Measurements from ENCODE around the gene TMEM184A.

Gene TMEM184A

GRCh38 chr7:1555813-1556543 is at the start of gene TMEM184A:
Gene TMEM184A, minus strand, starts transcription at chr7:1556205. Its CDS starts 721 bp downstream, at chr7:1555484.
- H3K4me3 ChIP-seq (ENCODE audit: low read depth, low read length), result peak within 1 kb of the TSS; percentile 42; the same call in 1 of the 2 replicates
- H3K4me1 ChIP-seq (ENCODE audit: control insufficient read depth, insufficient read depth, low read length), result peaks cover 29% of the 10 kb centered on the region
- peak within 1 kb of the TSS; percentile 64 for H3K27ac ChIP-seq (ENCODE audit: low read depth, low read length)

DNA sequence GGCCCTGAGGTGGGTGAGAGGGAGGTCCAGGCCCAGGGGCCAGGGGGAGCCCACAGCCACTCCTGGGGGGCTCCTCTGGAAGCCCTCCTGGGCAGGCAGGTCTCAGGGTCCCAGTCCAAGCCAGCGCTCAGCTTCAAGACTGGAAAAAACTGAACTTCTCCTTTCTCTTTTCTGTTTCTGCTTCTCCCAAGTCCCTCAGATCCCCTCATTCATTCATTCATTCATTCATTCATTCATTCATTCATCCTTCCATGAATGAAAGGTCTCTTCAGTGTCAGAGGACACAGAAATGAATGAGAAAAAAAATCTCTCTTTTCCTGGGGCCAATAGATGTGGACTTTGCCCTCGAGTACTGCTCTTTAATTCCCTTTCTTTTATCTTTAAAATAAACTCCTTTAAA is 48.4 kb upstream of the TMEM184A start:
- Histone ChIP-seq H3K9me3 (ENCODE audit: control insufficient read depth, insufficient read depth, low read depth, low read length) (no peaks in the 10 kb centered on the region), H3K4me3 (ENCODE audit: low read depth, low read length) (no peak overlapping the region), H3K36me3 (ENCODE audit: control insufficient read depth, insufficient read depth, low read length) (no peaks in the 10 kb centered on the region), H3K9ac (ENCODE audit: low read length) (no peak overlapping the region), H3K27me3 (ENCODE audit: control insufficient read depth, insufficient read depth, low read length) (no peaks in the 10 kb centered on the region), H3K27ac (ENCODE audit: low read depth, low read length) (no peak overlapping the region), H3K4me1 (ENCODE audit: control insufficient read depth, insufficient read depth, low read length) (peaks cover 6% of the 10 kb centered on the region)

More at GRCh38 chr7:1555813-1556543, at the start of gene TMEM184A:
- no peaks in the 10 kb centered on the region for H3K27me3 ChIP-seq (ENCODE audit: control insufficient read depth, insufficient read depth, low read length)
- H3K9ac ChIP-seq (ENCODE audit: low read length), result peak within 1 kb of the TSS; percentile 68
- no peaks in the 10 kb centered on the region for H3K9me3 ChIP-seq (ENCODE audit: control insufficient read depth, insufficient read depth, low read depth, low read length)
- H3K36me3 ChIP-seq (ENCODE audit: control insufficient read depth, insufficient read depth, low read length), result no peaks in the 10 kb centered on the region

GRCh38 chr7:1603346-1604225 is 47.6 kb upstream of the TMEM184A start:
- H3K27ac ChIP-seq (ENCODE audit: low read depth, low read length), result no peak overlapping the region
- H3K9me3 ChIP-seq (ENCODE audit: control insufficient read depth, insufficient read depth, low read depth, low read length), result no peaks in the 10 kb centered on the region
- no peaks in the 10 kb centered on the region for H3K27me3 ChIP-seq (ENCODE audit: control insufficient read depth, insufficient read depth, low read length)
- H3K36me3 ChIP-seq (ENCODE audit: control insufficient read depth, insufficient read depth, low read length), result no peaks in the 10 kb centered on the region
- H3K4me1 ChIP-seq (ENCODE audit: control insufficient read depth, insufficient read depth, low read length), result peaks cover 6% of the 10 kb centered on the region
- no peak overlapping the region for H3K9ac ChIP-seq (ENCODE audit: low read length)
- H3K4me3 ChIP-seq (ENCODE audit: low read depth, low read length), result no peak overlapping the region

DNA sequence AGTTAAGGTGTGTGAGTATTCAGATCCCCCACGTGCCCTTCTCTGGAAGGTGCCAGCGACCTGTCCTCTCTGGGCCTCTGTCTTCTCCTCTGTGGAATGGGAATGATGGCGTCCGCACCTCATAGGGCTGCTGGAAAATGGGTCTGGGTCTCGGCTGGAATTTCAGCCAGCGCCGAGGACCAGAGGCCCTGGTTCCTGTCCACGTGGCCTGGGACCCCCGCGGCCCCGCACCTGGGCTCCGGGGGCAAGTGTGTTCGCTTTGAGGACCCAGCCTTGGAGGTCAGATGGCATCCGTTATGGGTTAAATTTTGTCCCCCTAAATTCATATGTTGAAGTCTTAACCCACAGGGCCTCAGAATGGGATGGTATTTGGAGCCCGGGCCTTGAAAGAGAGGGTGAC is 46.4 kb upstream of the TMEM184A start:
- no peak overlapping the region for H3K27ac ChIP-seq (ENCODE audit: low read depth, low read length)
- no peaks in the 10 kb centered on the region for H3K27me3 ChIP-seq (ENCODE audit: control insufficient read depth, insufficient read depth, low read length)

DNA sequence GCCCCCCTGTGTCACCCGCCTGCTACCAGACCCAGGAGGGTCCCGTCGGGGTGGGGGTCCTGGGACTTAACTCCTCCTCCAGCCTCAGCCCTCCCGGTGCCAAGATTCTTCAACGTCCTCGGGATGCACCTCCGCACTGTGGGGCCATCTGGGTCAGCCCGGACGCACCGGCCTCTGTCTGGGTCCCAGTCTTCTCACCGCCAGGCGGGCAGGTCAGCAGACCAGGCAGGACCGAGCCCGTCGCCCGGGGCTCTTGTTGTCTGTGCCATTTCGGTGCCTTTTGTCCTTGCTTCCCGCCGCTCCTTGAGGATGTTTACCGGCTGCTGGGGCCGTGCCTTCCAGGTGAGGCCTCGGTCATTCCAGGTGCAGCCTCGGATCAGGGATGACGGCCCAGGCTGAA is 46.0 kb upstream of the TMEM184A start:
- H3K4me1 ChIP-seq (ENCODE audit: control insufficient read depth, insufficient read depth, low read length), result no peaks in the 10 kb centered on the region
- no peak overlapping the region for H3K27ac ChIP-seq (ENCODE audit: low read depth, low read length)
- no peaks in the 10 kb centered on the region for H3K27me3 ChIP-seq (ENCODE audit: control insufficient read depth, insufficient read depth, low read length)
- H3K9ac ChIP-seq (ENCODE audit: low read length), result peak overlapping the region; percentile 12
- no peaks in the 10 kb centered on the region for H3K9me3 ChIP-seq (ENCODE audit: control insufficient read depth, insufficient read depth, low read depth, low read length)
- no peaks in the 10 kb centered on the region for H3K36me3 ChIP-seq (ENCODE audit: control insufficient read depth, insufficient read depth, low read length)
- H3K4me3 ChIP-seq (ENCODE audit: low read depth, low read length), result no peak overlapping the region

More for the DNA sequence above, 46.4 kb upstream of the TMEM184A start:
- no peaks in the 10 kb centered on the region for H3K9me3 ChIP-seq (ENCODE audit: control insufficient read depth, insufficient read depth, low read depth, low read length)
- no peaks in the 10 kb centered on the region for H3K36me3 ChIP-seq (ENCODE audit: control insufficient read depth, insufficient read depth, low read length)
- H3K4me1 ChIP-seq (ENCODE audit: control insufficient read depth, insufficient read depth, low read length), result peaks cover 3% of the 10 kb centered on the region
- peak overlapping the region; percentile 12 for H3K9ac ChIP-seq (ENCODE audit: low read length)
- no peak overlapping the region for H3K4me3 ChIP-seq (ENCODE audit: low read depth, low read length)

DNA sequence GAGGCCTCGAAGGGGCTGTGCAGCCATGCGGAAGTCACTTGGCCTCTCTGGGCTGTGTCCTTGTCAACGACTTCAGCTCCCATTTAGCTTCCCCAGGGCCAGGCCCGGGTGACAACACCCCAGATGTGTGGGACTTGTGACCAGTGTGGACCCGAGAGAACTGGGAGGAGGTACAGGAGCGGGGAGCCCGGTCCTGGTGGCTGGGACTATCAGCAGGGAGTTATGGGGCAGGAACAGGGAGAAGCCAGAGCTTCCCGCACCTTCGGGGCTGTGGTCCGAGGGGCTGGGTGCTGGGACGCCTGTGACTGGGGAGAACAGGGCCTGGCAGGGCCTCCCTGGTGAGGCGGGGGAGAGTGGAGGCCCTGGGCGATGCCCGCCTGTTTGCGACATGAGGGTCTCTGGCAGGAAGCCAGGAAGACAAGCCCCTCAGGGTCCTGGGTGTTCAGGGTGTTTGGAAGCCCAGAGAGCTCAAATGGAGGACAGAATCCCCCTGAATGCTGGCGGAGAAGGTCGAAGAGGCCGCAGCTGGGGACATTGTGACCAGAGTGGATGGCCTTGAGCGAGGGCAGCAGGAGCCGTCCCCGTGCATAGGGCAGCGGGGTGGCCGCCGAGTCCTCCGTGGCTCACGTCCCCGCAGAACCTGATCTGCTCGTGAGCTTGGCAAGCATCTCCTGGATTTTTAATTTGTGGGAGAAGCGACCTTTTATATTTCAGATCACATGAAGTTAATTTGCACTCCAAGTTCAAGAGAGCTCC is 43.8 kb upstream of the TMEM184A start:
- H3K4me1 ChIP-seq (ENCODE audit: control insufficient read depth, insufficient read depth, low read length), result no peaks in the 10 kb centered on the region
- H3K9ac ChIP-seq (ENCODE audit: low read length), result no peak overlapping the region
- H3K36me3 ChIP-seq (ENCODE audit: control insufficient read depth, insufficient read depth, low read length), result no peaks in the 10 kb centered on the region
- H3K27ac ChIP-seq (ENCODE audit: low read depth, low read length), result no peak overlapping the region
- no peaks in the 10 kb centered on the region for H3K9me3 ChIP-seq (ENCODE audit: control insufficient read depth, insufficient read depth, low read depth, low read length)
- H3K4me3 ChIP-seq (ENCODE audit: low read depth, low read length), result no peak overlapping the region
- H3K27me3 ChIP-seq (ENCODE audit: control insufficient read depth, insufficient read depth, low read length), result peaks cover 4% of the 10 kb centered on the region; the same call in 1 of the 2 replicates

DNA sequence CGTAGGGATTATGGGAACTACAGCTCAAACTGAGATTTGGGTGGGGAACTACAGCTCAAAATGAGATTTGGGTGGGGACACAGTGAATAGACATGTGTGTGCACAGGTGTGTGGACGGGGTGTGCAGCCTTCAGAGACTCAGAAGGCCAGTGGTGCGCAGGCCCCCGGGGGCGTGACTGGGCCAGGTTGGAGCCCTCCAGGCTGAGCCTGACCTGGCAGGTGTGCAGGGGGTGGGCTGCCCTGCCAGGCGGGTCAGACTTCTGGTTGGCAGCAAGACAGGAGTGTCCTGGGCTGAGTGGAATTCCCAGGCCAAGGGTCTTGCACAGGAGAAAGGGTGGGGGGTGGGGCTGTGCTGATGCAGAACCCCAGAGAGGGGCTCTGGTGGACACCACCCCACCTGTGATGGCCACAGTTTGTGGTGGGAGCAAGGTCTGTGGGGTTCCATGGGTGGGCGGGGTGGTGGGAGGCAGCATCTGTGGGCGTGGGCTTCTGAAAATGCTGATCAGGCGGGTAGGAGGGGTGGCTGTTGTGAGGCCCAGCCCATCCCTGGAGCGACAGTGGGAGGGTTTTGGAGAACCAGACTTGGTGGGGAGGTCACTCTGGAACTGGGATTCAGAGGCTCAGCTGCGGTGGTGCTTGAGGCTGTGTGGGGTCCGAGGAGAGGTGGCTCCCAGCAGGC is 43.1 kb upstream of the TMEM184A start:
- H3K4me3 ChIP-seq (ENCODE audit: low read depth, low read length), result no peak overlapping the region
- peaks cover 5% of the 10 kb centered on the region; the same call in 1 of the 2 replicates for H3K27me3 ChIP-seq (ENCODE audit: control insufficient read depth, insufficient read depth, low read length)
- H3K9ac ChIP-seq (ENCODE audit: low read length), result no peak overlapping the region
- H3K9me3 ChIP-seq (ENCODE audit: control insufficient read depth, insufficient read depth, low read depth, low read length), result no peaks in the 10 kb centered on the region
- H3K4me1 ChIP-seq (ENCODE audit: control insufficient read depth, insufficient read depth, low read length), result no peaks in the 10 kb centered on the region
- H3K36me3 ChIP-seq (ENCODE audit: control insufficient read depth, insufficient read depth, low read length), result no peaks in the 10 kb centered on the region
- no peak overlapping the region for H3K27ac ChIP-seq (ENCODE audit: low read depth, low read length)

DNA sequence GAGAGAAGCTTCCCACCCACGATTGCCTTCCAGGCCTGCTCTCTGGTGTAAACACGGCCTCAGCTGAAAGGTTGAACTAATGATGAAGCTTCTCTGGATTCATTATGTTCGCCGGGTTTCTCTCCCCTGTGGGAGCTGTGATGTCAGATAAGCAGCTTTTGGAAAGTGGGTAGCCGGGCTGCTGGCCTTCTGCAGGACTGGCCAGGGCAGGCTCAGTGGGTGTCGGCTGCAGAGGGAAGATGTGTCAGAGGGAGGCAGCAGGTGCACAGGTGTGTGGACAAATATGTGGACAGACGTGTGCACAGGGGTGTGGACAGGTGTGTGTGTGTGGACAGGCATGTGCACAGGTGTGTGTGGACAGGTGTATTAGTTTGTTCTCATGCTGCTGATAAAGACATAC is 42.3 kb upstream of the TMEM184A start:
- Histone ChIP-seq H3K9me3 (ENCODE audit: control insufficient read depth, insufficient read depth, low read depth, low read length) (no peaks in the 10 kb centered on the region), H3K36me3 (ENCODE audit: control insufficient read depth, insufficient read depth, low read length) (no peaks in the 10 kb centered on the region), H3K27me3 (ENCODE audit: control insufficient read depth, insufficient read depth, low read length) (peaks cover 5% of the 10 kb centered on the region; the same call in 1 of the 2 replicates), H3K9ac (ENCODE audit: low read length) (no peak overlapping the region), H3K4me3 (ENCODE audit: low read depth, low read length) (no peak overlapping the region), H3K4me1 (ENCODE audit: control insufficient read depth, insufficient read depth, low read length) (no peaks in the 10 kb centered on the region), H3K27ac (ENCODE audit: low read depth, low read length) (no peak overlapping the region)

- no peak overlapping the region for H3K9ac ChIP-seq (ENCODE audit: low read length)
- no peaks in the 10 kb centered on the region for H3K36me3 ChIP-seq (ENCODE audit: control insufficient read depth, insufficient read depth, low read length)
- H3K27me3 ChIP-seq (ENCODE audit: control insufficient read depth, insufficient read depth, low read length), result peaks cover 5% of the 10 kb centered on the region; the same call in 1 of the 2 replicates
- H3K27ac ChIP-seq (ENCODE audit: low read depth, low read length), result no peak overlapping the region
- H3K9me3 ChIP-seq (ENCODE audit: control insufficient read depth, insufficient read depth, low read depth, low read length), result no peaks in the 10 kb centered on the region
- no peaks in the 10 kb centered on the region for H3K4me1 ChIP-seq (ENCODE audit: control insufficient read depth, insufficient read depth, low read length)
- no peak overlapping the region for H3K4me3 ChIP-seq (ENCODE audit: low read depth, low read length)
Observed at GRCh38 chr7:1597791-1598190, 41.8 kb upstream of the TMEM184A start.

DNA sequence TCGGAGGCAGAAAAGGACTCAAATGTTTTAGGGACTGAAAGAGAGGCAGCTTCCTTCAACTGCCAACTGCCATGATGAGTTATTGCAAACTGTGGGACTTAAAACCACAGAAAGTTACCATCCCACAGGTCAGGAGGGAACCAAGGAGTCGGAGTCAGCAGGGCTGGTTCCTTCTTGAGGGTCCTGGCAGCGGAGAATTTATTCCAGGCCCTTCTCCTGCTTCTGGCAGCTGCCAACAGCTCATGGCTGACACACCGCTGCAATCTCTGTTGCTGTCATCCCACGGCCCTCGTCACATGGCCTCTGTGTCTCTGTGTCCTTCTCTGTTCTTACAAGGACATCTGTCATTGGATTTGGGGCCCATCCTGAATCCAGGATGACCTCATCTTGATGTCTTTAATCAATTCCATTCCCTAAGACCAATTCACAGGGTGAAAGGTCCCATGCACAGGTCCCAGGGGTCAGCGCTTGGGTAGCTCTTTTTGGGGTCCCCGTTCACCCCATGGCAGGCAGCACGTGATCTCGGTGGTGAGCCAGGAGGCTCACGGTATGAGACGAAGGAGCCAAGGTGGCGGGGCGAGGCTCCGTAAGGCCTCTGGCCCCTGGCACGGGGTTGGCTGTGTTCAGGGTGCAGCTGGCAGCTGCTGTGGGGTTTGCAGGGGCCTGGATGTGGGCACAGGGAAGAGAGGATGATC is 41.2 kb upstream of the TMEM184A start:
- no peak overlapping the region for H3K4me3 ChIP-seq (ENCODE audit: low read depth, low read length)
- no peaks in the 10 kb centered on the region for H3K4me1 ChIP-seq (ENCODE audit: control insufficient read depth, insufficient read depth, low read length)
- no peaks in the 10 kb centered on the region for H3K36me3 ChIP-seq (ENCODE audit: control insufficient read depth, insufficient read depth, low read length)
- no peak overlapping the region for H3K27ac ChIP-seq (ENCODE audit: low read depth, low read length)
- H3K9me3 ChIP-seq (ENCODE audit: control insufficient read depth, insufficient read depth, low read depth, low read length), result no peaks in the 10 kb centered on the region
- H3K9ac ChIP-seq (ENCODE audit: low read length), result no peak overlapping the region
- peaks cover 5% of the 10 kb centered on the region; the same call in 1 of the 2 replicates for H3K27me3 ChIP-seq (ENCODE audit: control insufficient read depth, insufficient read depth, low read length)

All from HUES6 (cell line).